SH-SY5Y (cell line): ENCODE data around the gene ZNF710.

Source experiments
- GATA2 ChIP-seq: IDR thresholded peaks from 2 replicates; pipeline ENCODE4 v1.6.1; 2011; ENCODE audit warnings: mild to moderate bottlenecking, low read depth, low read length
- GATA3 ChIP-seq: IDR thresholded peaks from 2 replicates; pipeline ENCODE4 v1.6.1; 2011; ENCODE audit warnings: low read depth, mild to moderate bottlenecking, low read length, moderate library complexity

Gene ZNF710, protein sequence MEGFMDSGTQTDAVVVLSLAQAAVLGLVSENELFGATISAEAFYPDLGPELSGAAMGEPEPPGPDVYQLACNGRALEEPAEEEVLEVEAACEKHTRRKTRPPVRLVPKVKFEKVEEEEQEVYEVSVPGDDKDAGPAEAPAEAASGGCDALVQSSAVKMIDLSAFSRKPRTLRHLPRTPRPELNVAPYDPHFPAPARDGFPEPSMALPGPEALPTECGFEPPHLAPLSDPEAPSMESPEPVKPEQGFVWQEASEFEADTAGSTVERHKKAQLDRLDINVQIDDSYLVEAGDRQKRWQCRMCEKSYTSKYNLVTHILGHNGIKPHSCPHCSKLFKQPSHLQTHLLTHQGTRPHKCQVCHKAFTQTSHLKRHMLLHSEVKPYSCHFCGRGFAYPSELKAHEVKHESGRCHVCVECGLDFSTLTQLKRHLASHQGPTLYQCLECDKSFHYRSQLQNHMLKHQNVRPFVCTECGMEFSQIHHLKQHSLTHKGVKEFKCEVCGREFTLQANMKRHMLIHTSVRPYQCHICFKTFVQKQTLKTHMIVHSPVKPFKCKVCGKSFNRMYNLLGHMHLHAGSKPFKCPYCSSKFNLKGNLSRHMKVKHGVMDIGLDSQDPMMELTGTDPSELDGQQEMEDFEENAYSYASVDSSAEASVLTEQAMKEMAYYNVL

DNA sequence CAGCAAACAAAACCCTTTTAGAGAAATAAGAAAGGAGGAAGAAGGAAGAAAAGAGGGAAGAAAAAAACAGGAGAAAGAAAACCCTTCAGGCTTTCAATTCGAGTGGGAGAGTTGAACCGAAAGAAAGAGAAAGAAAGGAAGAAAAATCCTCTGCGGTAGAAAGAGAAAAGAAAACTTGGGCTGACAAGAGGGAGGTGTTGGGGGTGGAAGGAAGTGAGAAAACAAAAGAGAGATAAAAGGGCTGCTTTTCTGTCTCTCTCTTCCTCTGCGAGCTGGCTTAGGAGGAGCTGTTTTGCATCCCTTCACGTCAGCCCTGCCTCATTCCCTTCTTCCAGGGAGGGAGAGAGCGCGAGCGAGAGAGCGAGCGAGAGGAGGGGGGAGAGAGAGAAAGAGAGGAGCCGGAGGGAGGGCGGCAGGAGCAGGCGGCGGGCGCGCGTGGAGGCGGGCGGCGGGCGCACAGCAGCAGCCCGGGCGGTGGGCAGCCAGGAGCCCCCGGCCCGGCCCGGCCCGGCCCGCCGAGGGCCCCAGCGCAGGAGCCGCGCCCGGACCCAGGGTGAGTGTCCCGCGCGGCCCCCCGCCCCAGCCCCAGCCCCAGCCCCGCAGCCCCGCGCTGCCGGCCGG lies at the start of gene ZNF710:
Gene ZNF710 (plus strand): TSS at position 263 of the 621 bp plus-strand sequence. CDS start 65,814 bp downstream, outside the sequence.
- TF ChIP-seq GATA2 (no peak), GATA3 (no peak)

DNA sequence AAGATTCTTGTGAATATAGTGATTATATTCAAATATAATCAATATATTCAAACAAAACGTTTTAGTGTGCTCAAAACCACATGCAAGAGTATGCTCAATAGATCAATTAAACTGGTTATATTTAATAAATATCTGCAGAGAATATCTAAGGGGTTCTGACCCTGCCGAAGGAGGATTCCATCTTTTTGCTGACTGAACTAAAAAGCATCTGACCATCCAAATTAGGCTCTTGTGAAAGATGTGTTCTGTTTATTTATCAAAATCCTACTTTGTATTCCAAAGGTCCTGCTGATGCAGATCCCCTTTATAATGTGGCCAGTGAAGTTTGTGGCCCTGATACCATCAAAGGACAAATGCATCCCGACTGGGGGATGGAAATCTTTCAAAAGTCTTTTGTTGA lies 46.6 kb upstream of the ZNF710 start:
- TF ChIP-seq GATA2 (no peak), GATA3 (no peak)

DNA sequence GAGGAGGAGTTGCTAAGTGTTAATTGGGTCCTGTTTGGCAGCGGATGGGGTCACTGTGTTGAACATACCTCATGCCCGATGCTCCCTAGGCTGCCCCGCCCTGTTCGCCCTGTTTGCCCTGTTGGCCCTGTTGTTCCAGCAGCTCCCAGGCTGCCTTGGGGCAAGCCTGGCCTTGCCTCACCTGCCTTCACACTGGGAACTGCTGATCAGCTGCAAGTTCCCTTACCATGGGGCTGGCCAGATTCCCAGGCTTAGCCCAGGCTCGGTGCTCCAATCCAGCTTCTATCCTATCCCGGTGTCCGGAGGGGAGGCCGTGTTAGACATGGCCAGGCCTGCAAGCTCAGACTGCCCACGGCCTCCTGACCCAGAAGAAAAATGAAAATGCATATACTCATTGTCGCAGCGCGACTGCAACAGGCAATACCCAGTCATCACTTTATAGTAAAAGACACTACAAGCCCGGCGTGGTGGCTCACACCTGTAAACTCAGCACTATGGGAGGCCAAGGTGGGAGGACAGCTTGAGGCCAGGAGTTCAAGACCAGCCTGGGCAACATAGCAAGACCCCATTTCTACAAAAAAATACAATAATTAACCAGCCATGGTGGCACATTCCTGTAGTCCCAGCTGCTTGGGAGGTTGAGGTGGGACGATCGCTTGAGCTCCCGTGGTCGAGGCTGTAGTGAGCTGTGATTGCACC lies 42.9 kb upstream of the ZNF710 start:
- no peak for TF ChIP-seq GATA2
- TF ChIP-seq GATA3, result no peak

DNA sequence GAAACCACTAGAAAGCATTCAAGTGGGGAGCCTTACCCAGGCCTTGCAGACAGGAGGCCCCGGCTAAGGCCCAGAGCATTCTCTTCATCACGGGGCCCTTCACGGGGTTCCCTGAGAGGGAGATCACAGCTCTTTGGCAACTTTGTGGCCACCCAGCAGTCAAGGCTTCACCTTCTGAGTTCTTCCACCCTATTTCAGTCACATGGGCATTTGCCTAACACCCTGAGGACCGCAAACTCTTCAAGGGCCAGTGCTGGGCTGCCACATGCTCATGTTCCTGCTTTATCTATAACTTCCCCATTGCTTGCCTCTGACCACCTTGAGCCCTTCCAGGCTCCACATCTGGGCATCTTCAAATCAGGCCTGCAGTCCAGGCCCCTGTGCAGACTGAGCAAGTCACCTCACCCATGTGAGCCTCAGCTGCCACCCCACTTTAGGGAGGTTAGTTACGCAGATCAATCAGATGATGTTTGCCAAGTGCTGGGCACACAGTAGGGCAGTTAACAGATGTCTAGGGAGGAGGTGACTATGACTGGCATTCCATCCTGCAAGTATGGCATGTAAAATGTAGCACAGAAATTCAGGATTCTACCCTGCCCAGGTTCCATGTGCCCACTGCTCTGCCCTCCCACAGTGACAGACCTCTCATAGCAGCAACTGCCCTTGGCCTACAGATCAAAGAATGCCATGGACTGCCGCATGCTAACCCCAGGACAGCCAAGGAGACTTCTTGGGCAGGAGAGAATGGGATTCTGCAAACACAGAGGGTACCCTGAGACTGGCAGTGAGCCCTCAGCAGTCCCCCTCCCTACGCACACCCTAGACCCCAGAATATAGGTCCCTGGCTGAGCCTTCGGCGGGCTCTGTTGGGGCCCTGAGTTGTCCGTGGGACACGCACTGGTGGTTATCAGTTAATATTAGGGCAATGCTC lies 37.6 kb upstream of the ZNF710 start:
- TF ChIP-seq GATA2 (no peak), GATA3 (no peak)

DNA sequence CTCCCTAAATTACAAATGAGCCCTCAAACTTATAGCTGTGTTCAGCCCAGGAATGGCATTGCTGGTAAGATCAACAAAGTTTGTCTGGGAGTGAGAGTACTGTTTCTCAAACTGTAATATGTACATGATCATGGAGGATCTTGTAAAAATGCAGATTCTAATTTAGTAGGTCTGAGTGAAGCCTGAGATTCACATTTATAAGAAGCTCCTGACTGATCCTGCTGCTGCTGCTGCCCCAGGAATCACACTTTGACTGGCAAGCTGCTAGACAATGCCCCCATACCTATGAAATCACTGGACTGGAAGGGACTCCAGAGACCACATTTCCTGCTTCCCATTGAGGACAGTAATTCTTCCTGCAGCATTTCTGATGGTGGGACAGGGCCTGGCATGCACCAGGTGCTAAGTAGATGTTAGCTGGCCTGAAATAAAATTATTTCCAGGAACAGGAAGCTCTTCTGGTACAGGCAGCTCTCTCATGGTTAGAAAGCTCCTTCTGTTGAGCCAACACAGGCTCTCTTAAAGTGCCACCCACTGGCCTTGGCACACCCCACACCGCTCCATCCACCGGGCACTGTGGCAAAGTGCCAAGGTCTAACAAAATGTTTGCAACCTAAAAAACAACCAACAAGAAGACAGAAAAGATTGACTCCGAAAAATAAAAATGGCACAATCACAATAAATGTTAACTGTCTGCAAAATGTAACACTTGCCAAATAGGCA lies 36.7 kb upstream of the ZNF710 start:
- TF ChIP-seq GATA2 (no peak), GATA3 (no peak)

DNA sequence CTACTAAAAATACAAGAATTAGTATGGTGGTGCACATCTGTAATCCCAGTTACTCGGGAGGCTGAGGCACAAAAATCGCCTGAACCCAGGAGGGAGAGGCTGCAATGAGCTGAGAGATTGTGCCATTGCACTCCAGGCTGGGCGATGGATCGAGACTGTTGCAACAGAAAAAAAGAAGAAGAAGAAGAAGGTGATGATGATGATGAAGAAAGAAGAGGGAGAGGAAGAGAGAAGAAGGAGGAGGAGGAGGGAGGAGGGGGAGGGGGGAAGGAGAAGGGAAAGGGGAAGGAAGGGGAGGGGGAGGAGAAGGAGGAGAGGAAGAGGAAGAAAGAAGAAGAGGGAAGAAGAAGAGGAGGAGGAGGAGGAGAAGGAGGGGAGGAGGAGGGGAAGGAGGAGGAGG lies 33.2 kb upstream of the ZNF710 start:
- TF ChIP-seq GATA2, result no peak

DNA sequence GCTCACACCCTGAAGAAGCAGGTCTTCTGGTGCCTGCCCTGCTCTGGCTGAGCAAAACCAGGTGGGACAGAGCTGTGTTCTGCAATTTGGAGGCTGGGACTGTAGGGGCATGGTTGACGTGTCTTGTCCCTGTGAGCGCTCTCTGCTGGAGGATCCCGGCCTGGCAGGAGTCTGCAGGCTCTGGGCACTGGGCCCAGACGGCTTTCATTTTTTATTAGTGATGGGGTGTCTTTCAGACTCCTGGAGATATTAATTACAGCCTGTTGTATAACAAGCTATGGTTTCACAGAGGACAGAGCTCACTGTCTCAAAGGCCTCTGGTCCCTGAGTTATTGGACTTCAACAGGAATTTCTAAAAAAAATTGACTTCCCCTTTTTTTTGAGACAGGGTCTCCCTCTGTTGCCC lies 29.5 kb upstream of the ZNF710 start:
- TF ChIP-seq GATA2 (no peak), GATA3 (no peak)

DNA sequence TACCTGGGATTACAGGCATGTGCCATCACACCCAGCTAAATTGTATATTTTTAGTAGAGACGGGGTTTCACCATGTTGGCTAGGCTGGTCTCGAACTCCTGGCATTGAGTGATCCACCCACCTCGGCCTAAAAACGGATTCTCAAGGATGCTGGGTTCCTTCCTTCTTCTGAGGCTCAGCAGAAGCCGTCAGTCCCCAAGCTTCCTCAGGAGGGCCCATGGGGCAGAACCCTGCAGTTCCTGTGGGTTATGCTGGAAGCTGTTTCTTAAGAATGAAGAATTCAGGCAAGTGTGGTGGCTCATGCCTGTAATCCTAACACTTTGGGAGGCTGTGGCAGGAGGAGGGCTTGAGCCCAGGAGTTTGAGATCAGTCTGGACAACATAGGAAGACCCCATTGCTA lies 29.0 kb upstream of the ZNF710 start:
- TF ChIP-seq GATA3 (no peak), GATA2 (no peak)

DNA sequence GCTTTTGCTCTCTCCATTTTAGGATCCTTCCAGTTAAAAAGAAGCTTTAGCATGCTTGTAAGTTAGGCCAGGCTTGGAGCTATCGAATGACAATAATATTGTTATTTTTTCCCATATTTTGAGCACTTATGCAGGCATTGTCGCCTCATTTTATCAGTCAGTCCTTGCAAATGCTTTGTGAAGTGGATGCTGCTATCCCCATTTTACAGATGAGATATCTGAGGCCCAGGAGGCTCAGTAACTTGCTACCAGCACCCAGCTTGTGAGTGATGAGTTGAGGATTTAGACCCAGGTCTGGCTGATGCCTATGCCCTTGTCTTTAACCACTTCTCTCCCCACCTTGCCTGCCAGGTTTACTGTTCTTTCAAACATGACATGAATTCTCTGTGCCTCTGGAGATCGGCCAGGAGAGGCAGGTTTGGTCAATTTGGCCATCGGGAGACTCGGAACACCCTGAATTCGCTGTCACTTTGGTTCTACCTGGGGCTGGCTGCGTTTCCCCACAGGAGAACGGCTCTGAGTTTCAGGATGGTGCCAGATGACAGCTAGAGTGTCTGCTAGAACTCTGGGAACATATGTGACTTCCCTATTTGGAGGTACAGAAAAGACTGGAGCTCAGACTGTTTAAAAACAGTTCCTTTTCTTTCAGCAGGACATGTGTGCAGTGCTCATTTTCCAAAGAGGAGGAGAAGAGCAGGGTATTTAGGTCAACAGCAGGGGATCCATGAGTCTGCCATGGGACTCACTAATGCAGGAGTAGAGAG lies 25.5 kb upstream of the ZNF710 start:
- TF ChIP-seq GATA3, result no peak
- TF ChIP-seq GATA2, result no peak

DNA sequence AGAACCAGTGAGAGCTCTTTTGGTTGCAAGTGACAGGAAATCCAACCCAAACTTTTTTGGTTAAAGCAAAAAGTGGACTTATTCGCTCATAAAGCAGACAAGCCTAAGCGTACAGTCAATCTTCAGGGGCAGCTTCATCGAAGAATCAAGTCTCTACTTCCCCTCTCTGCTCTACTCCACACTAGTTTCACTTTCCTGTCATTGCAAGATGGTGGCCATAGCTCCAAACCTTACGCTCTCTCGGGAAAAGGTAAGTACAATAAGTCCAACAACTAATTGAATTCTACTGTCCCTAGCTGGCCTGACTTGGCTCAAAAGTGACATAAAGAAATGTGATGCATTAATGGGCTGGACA lies 24.9 kb upstream of the ZNF710 start:
- TF ChIP-seq GATA2, result no peak
- TF ChIP-seq GATA3, result no peak

DNA sequence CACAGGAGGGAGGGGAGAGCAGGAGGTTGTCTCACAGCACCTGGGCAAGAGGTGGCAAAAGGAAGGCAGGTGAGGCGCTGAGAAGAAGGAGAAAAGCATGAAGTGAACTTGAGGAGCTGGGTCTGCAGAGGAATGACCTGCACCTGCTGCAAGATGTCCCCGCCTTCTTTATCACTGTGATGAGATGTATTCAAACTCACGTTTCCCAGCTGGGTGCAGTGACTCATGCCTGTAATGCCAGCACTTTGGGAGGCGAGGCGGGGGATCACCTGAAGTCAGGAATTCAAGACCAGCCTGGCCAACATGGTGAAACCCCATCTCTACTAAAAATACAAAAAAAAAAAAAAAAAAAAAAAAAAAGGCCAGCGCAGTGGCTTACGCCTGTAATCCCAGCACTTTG lies 22.2 kb upstream of the ZNF710 start:
- TF ChIP-seq GATA2 (no peak), GATA3 (no peak)

DNA sequence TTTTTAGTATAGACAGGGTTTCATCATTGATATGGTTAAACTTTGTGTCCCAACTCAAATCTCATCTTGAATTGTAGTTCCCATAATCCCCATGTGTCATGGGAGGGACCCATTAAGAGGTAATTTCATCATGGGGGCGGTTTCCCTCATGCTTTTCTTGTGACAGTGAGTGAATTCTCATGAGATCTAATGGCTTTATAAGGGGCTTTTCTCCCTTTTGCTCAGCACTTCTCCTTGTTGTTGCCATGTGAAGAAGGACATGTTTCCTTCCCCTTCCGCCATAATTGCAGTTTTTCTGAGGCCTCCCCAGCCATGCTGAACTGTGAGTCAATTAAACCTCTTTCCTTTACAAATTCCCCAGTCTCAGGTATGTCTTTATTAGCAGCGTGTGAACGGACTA lies 20.2 kb upstream of the ZNF710 start:
- TF ChIP-seq GATA2 (no peak), GATA3 (no peak)
